Measurements from ENCODE around the gene KAZN.

DNA sequence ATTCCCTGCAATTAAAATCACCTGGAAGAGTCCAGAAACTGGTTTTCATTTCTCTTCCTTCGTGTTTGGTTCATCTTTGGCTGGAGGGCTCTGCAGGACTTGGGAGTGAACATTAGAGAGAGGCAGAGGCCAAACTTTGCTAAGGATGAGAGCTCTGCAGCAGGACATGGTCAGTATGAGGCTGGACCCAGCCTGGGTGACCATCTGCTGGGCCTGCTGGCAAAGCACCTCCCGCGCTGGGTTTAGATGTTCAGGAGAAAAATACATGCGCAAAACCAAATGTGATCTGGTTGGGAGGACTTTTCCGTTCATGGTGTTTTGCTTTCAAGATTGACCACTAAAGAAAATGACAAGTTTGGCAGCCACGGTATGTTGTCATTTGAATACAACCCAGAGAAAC, 15.9 kb downstream of the KAZN start:
- TF ChIP-seq, protein P1, sequence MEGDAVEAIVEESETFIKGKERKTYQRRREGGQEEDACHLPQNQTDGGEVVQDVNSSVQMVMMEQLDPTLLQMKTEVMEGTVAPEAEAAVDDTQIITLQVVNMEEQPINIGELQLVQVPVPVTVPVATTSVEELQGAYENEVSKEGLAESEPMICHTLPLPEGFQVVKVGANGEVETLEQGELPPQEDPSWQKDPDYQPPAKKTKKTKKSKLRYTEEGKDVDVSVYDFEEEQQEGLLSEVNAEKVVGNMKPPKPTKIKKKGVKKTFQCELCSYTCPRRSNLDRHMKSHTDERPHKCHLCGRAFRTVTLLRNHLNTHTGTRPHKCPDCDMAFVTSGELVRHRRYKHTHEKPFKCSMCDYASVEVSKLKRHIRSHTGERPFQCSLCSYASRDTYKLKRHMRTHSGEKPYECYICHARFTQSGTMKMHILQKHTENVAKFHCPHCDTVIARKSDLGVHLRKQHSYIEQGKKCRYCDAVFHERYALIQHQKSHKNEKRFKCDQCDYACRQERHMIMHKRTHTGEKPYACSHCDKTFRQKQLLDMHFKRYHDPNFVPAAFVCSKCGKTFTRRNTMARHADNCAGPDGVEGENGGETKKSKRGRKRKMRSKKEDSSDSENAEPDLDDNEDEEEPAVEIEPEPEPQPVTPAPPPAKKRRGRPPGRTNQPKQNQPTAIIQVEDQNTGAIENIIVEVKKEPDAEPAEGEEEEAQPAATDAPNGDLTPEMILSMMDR (IDR thresholded peaks at IDR 0.05) = no peak
- TF ChIP-seq POLR2A (IDR thresholded peaks at IDR 0.05) = no peak
